Parathyroid adenoma (tissue), 2 donors: ENCODE measurements around the gene PPP2R5C.
A peak's percentile ranks its signal among the peaks of the same experiment; 100 is the strongest.

Experiments used
- H2AFZ ChIP-seq: fragments of 300-600 bp; sonication (generic); one replicate; pipeline ENCODE4 v1.7.0; 2017; ENCODE audit warnings: antibody characterized with exemption, mild to moderate bottlenecking
- H3K27ac ChIP-seq: fragments of 300-600 bp; sonication (generic); one replicate; pipeline ENCODE4 v1.7.0; 2017
- H3K27me3 ChIP-seq: fragments of 300-600 bp; sonication (generic); one replicate; pipeline ENCODE4 v1.7.0; 2017; ENCODE audit warnings: low read length; ENCODE audit not compliant: control insufficient read depth, insufficient read depth
- H3K36me3 ChIP-seq: fragments of 300-600 bp; sonication (generic); one replicate; pipeline ENCODE4 v1.7.0; 2017; ENCODE audit warnings: low read length; ENCODE audit not compliant: control insufficient read depth, insufficient read depth
- H3K4me1 ChIP-seq: fragments of 300-600 bp; sonication (generic); one replicate; pipeline ENCODE4 v1.7.0; 2017; ENCODE audit warnings: control low read depth
- H3K4me2 ChIP-seq: fragments of 300-600 bp; sonication (generic); one replicate; pipeline ENCODE4 v1.7.0; 2017; ENCODE audit warnings: low read length
- H3K4me3 ChIP-seq: fragments of 300-600 bp; sonication (generic); one replicate; pipeline ENCODE4 v1.7.0; 2017; ENCODE audit warnings: low read depth, low read length
- H3K79me2 ChIP-seq: fragments of 300-600 bp; sonication (generic); one replicate; pipeline ENCODE4 v1.7.0; 2017; ENCODE audit warnings: control low read depth
- H3K9ac ChIP-seq: fragments of 300-600 bp; sonication (generic); one replicate; pipeline ENCODE4 v1.7.0; 2017; ENCODE audit warnings: mild to moderate bottlenecking
- H3K9me3 ChIP-seq: fragments of 300-600 bp; sonication (generic); one replicate; pipeline ENCODE4 v1.7.0; 2017; ENCODE audit warnings: low read length; ENCODE audit not compliant: control insufficient read depth
- TF ChIP-seq, protein P1 (sequence below): fragments of 300-600 bp; sonication (generic); IDR thresholded peaks from one replicate; pipeline ENCODE4 v1.7.0; 2017; ENCODE audit warnings: antibody characterized with exemption, mild to moderate bottlenecking
- donor health status: primary hyperparathyroidism.

The PPP2R5C gene

DNA sequence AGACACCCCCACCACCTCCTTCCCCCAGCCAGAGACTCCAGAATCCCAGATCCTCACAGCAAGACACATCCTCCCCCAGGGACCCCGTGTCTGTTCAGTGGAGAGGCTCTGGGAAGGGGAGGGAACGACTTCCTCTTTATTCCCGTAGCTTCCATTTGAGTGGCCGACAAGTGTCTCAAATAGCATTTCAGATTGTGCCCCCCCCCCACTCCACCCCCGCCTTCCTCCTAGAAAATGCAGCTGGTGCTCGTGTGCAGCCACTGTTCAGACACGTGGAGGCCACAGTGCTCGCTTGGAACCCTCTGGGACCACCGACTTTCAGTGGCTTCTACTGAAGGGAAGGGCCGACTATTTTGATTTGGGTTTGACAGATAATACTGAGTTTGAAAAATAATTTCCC, 14.3 kb downstream of the PPP2R5C start:
- Histone ChIP-seq H2AFZ (no peak overlapping the region), H3K4me3 (no peak overlapping the region), H3K9me3 (no peaks in the 10 kb centered on the region), H3K79me2 (peaks cover 58% of the 10 kb centered on the region), H3K27me3 (no peaks in the 10 kb centered on the region), H3K4me2 (no peak overlapping the region), H3K9ac (no peak overlapping the region), H3K27ac (no peak overlapping the region), H3K36me3 (no peaks in the 10 kb centered on the region), H3K4me1 (peaks cover 11% of the 10 kb centered on the region)
- TF ChIP-seq, protein P1, sequence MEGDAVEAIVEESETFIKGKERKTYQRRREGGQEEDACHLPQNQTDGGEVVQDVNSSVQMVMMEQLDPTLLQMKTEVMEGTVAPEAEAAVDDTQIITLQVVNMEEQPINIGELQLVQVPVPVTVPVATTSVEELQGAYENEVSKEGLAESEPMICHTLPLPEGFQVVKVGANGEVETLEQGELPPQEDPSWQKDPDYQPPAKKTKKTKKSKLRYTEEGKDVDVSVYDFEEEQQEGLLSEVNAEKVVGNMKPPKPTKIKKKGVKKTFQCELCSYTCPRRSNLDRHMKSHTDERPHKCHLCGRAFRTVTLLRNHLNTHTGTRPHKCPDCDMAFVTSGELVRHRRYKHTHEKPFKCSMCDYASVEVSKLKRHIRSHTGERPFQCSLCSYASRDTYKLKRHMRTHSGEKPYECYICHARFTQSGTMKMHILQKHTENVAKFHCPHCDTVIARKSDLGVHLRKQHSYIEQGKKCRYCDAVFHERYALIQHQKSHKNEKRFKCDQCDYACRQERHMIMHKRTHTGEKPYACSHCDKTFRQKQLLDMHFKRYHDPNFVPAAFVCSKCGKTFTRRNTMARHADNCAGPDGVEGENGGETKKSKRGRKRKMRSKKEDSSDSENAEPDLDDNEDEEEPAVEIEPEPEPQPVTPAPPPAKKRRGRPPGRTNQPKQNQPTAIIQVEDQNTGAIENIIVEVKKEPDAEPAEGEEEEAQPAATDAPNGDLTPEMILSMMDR, result no peak

DNA sequence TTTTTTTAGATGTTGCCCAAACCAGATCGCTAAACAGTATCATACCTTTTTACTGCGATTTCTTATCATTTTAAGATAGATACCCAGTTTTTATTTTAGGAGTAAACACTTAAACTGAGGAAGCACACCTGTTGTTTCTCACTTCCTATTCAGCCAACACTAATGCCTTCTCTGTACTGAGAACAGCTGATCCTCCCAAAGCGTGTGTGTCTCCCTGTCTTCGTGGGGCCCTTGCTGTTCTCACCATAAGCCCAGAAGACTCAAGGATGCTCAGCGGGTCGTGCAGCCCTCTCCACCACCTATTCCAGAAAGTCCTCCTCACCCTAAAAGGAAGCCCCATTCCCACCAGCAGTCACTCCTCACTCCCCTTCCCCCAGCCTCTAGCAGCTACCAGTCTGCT, 14.8 kb downstream of the PPP2R5C start:
- H3K9ac ChIP-seq, result no peak overlapping the region
- no peak overlapping the region for H2AFZ ChIP-seq
- H3K27ac ChIP-seq, result no peak overlapping the region
- peaks cover 12% of the 10 kb centered on the region for H3K4me1 ChIP-seq
- H3K4me2 ChIP-seq, result no peak overlapping the region
- H3K9me3 ChIP-seq, result no peaks in the 10 kb centered on the region
- H3K27me3 ChIP-seq, result no peaks in the 10 kb centered on the region
- H3K4me3 ChIP-seq, result no peak overlapping the region
- no peaks in the 10 kb centered on the region for H3K36me3 ChIP-seq
- peaks cover 62% of the 10 kb centered on the region for H3K79me2 ChIP-seq
- TF ChIP-seq, protein P1, result no peak

GRCh38 chr14:101780390-101780789, 18.9 kb downstream of the PPP2R5C start:
- no peak overlapping the region for H3K4me3 ChIP-seq
- no peak overlapping the region for H3K27ac ChIP-seq
- no peaks in the 10 kb centered on the region for H3K27me3 ChIP-seq
- H2AFZ ChIP-seq, result no peak overlapping the region
- no peak overlapping the region for H3K9ac ChIP-seq
- TF ChIP-seq, protein P1, result no peak
- no peaks in the 10 kb centered on the region for H3K36me3 ChIP-seq
- H3K4me2 ChIP-seq, result no peak overlapping the region
- peaks cover 46% of the 10 kb centered on the region for H3K79me2 ChIP-seq
- H3K4me1 ChIP-seq, result peaks cover 9% of the 10 kb centered on the region
- H3K9me3 ChIP-seq, result no peaks in the 10 kb centered on the region

DNA sequence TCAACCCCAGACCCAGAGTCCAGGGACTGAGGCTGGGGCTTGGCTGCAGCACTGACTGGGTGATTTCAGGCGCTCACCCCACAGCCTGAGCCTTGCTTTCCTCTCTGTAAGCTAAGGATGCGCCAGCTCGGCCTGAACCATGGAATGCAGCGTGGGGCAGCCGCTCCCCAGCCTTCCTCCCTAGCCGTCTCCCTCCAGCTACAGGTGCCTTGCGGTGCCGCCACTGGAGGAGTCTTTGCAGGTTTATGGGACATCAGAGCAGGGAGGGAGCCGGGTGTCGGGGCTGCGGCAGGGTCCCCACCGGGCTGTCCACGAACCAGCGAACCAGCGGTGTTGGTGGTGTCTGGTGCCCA, 19.4 kb downstream of the PPP2R5C start:
- no peaks in the 10 kb centered on the region for H3K9me3 ChIP-seq
- no peak overlapping the region for H2AFZ ChIP-seq
- peak overlapping the region; percentile 68 for H3K4me2 ChIP-seq
- no peak overlapping the region for H3K27ac ChIP-seq
- TF ChIP-seq, protein P1, result no peak
- H3K79me2 ChIP-seq, result peaks cover 46% of the 10 kb centered on the region
- no peak overlapping the region for H3K9ac ChIP-seq
- H3K4me1 ChIP-seq, result peaks cover 9% of the 10 kb centered on the region
- H3K27me3 ChIP-seq, result no peaks in the 10 kb centered on the region
- H3K36me3 ChIP-seq, result no peaks in the 10 kb centered on the region
- H3K4me3 ChIP-seq, result no peak overlapping the region

GRCh38 chr14:101781240-101782061, 19.9 kb downstream of the PPP2R5C start:
- TF ChIP-seq, protein P1, result no peak
- H3K4me3 ChIP-seq, result no peak overlapping the region

More at GRCh38 chr14:101781240-101782061, 19.9 kb downstream of the PPP2R5C start:
- no peaks in the 10 kb centered on the region for H3K27me3 ChIP-seq
- H3K4me2 ChIP-seq, result peak overlapping the region; percentile 68
- H2AFZ ChIP-seq, result peak overlapping the region; percentile 53
- no peak overlapping the region for H3K27ac ChIP-seq
- no peaks in the 10 kb centered on the region for H3K36me3 ChIP-seq
- no peaks in the 10 kb centered on the region for H3K9me3 ChIP-seq
- H3K4me1 ChIP-seq, result peaks cover 9% of the 10 kb centered on the region
- peaks cover 43% of the 10 kb centered on the region for H3K79me2 ChIP-seq
- H3K9ac ChIP-seq, result no peak overlapping the region
